OCI-LY7 (cell line): ENCODE data around the gene RPS6KA2.

Experiments
- CTCF ChIP-seq: fragments of 200-600 bp; sonication (generic); conservative IDR thresholded peaks from 2 replicates; pipeline ENCODE4 v1.5.1; 2014; ENCODE audit warnings: mild to moderate bottlenecking, antibody characterized with exemption, low read length, moderate library complexity, mixed read lengths
- EZH2phosphoT487 ChIP-seq: fragments of 200-600 bp; sonication (generic); IDR thresholded peaks from 2 replicates; pipeline ENCODE4 v1.6.1; 2018; ENCODE audit warnings: low read depth, borderline replicate concordance, mild to moderate bottlenecking, mixed run types, antibody characterized with exemption, low read length, moderate library complexity, mixed read lengths

- TF ChIP-seq CTCF (no peak), EZH2phosphoT487 (no peak)
These were observed 30.1 kb downstream of the RPS6KA2 start for GRCh38 chr6:166596776-166597507.
